Adrenal gland (tissue), 5 donors: ENCODE results near the gene CCDC3.

Source experiments
- POLR2A ChIP-seq, 2 donors: fragments of 450-650 bp; IDR thresholded peaks; one replicate each; pipeline ENCODE4 v1.6.1; 2017; ENCODE audit warnings: antibody characterized with exemption in 2 of 2, mild to moderate bottlenecking in 2 of 2, moderate library complexity in 1 of 2
- TF ChIP-seq, protein P1 (sequence below), 6 experiments: fragments of 450-650 bp in 4 of 6; fragments of 200-600 bp in 2 of 6; sonication (generic) in 1 of 6; IDR thresholded peaks; 1 replicate in 5 of 6; 2 replicates in 1 of 6; pipeline versions ENCODE4 v1.5.1 to v1.8.0; 2016 to 2021; ENCODE audit warnings: antibody characterized with exemption in 6 of 6, mild to moderate bottlenecking in 2 of 6, moderate library complexity in 1 of 6
- donor health status: DM: no; HTN: no; CAD: no.

DNA sequence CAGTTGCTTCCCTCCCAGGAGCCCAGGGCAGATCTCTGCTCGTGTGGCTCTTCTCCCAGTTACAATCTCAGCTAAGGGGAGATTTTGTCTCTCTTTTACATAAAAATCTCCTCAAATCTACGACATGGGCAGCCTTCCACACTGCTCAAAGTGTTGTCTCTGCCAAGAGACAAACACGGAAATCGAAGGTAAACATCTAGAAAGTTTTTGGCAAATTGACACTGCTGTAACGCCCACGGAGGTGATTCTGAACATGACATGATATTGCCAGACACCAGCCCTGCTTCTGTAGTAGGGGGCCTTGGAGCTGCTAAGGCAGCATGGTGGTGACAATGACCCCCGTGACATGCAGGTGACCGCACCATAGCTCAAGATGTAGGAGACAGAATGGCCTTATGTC is 128.3 kb downstream of the CCDC3 start:
- TF ChIP-seq, protein P1, sequence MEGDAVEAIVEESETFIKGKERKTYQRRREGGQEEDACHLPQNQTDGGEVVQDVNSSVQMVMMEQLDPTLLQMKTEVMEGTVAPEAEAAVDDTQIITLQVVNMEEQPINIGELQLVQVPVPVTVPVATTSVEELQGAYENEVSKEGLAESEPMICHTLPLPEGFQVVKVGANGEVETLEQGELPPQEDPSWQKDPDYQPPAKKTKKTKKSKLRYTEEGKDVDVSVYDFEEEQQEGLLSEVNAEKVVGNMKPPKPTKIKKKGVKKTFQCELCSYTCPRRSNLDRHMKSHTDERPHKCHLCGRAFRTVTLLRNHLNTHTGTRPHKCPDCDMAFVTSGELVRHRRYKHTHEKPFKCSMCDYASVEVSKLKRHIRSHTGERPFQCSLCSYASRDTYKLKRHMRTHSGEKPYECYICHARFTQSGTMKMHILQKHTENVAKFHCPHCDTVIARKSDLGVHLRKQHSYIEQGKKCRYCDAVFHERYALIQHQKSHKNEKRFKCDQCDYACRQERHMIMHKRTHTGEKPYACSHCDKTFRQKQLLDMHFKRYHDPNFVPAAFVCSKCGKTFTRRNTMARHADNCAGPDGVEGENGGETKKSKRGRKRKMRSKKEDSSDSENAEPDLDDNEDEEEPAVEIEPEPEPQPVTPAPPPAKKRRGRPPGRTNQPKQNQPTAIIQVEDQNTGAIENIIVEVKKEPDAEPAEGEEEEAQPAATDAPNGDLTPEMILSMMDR (IDR thresholded peaks at IDR 0.05) = no peak
- no peak for TF ChIP-seq POLR2A (IDR thresholded peaks at IDR 0.05)
